ENCODE data around the gene MAD2L1BP.
"Not testable (repeated sequence)": the region's sequence is repeated elsewhere in the genome, so short reads cannot be mapped to it uniquely, and the experiment has no call there.

The MAD2L1BP gene

GRCh38 chr6:43644940-43645612, 9.4 kb downstream of the MAD2L1BP start, which contains the start of gene RSPH9:
TSS of gene RSPH9 (plus strand) at chr6:43645036. CDS start at chr6:43645099, 63 bp downstream.
- Histone ChIP-seq H3K27me3 (ENCODE audit: control insufficient read depth, insufficient read depth, low read length) (no peaks in the 10 kb centered on the region), H3K4me1 (ENCODE audit: control insufficient read depth, insufficient read depth, low read length) (peaks cover 4% of the 10 kb centered on the region; the same call in 1 of the 2 replicates), H3K9ac (ENCODE audit: low read depth, low read length) (peak within 1 kb of the TSS; percentile 27; the same call in 1 of the 2 replicates), H3K36me3 (ENCODE audit: control insufficient read depth, insufficient read depth, low read length) (peaks cover 22% of the 10 kb centered on the region), H3K9me3 (ENCODE audit: control insufficient read depth, insufficient read depth, low read length) (no peaks in the 10 kb centered on the region), H3K4me3 (ENCODE audit: low read depth, low read length) (peak within 1 kb of the TSS; percentile 77), H3K27ac (ENCODE audit: low read depth, low read length) (peak within 1 kb of the TSS; percentile 67)

GRCh38 chr6:43645613-43645964, 9.9 kb downstream of the MAD2L1BP start:
- H3K9ac ChIP-seq (ENCODE audit: low read depth, low read length), result no peak overlapping the region
- H3K27me3 ChIP-seq (ENCODE audit: control insufficient read depth, insufficient read depth, low read length), result no peaks in the 10 kb centered on the region
- no peak overlapping the region for H3K27ac ChIP-seq (ENCODE audit: low read depth, low read length)
- no peaks in the 10 kb centered on the region for H3K9me3 ChIP-seq (ENCODE audit: control insufficient read depth, insufficient read depth, low read length)
- H3K4me3 ChIP-seq (ENCODE audit: low read depth, low read length), result peak overlapping the region; percentile 67
- H3K36me3 ChIP-seq (ENCODE audit: control insufficient read depth, insufficient read depth, low read length), result peaks cover 17% of the 10 kb centered on the region
- peaks cover 4% of the 10 kb centered on the region; the same call in 1 of the 2 replicates for H3K4me1 ChIP-seq (ENCODE audit: control insufficient read depth, insufficient read depth, low read length)

GRCh38 chr6:43647613-43648012, 12.0 kb downstream of the MAD2L1BP start:
- Histone ChIP-seq H3K36me3 (ENCODE audit: control insufficient read depth, insufficient read depth, low read length) (no peaks in the 10 kb centered on the region), H3K4me1 (ENCODE audit: control insufficient read depth, insufficient read depth, low read length) (peaks cover 4% of the 10 kb centered on the region; the same call in 1 of the 2 replicates), H3K27ac (ENCODE audit: low read depth, low read length) (no peak overlapping the region), H3K4me3 (ENCODE audit: low read depth, low read length) (no peak overlapping the region), H3K9me3 (ENCODE audit: control insufficient read depth, insufficient read depth, low read length) (no peaks in the 10 kb centered on the region), H3K9ac (ENCODE audit: low read depth, low read length) (no peak overlapping the region), H3K27me3 (ENCODE audit: control insufficient read depth, insufficient read depth, low read length) (no peaks in the 10 kb centered on the region)

- Histone ChIP-seq H3K36me3 (ENCODE audit: control insufficient read depth, insufficient read depth, low read length) (no peaks in the 10 kb centered on the region), H3K27me3 (ENCODE audit: control insufficient read depth, insufficient read depth, low read length) (no peaks in the 10 kb centered on the region), H3K4me3 (ENCODE audit: low read depth, low read length) (no peak overlapping the region), H3K9me3 (ENCODE audit: control insufficient read depth, insufficient read depth, low read length) (no peaks in the 10 kb centered on the region), H3K9ac (ENCODE audit: low read depth, low read length) (no peak overlapping the region), H3K27ac (ENCODE audit: low read depth, low read length) (no peak overlapping the region), H3K4me1 (ENCODE audit: control insufficient read depth, insufficient read depth, low read length) (peaks cover 4% of the 10 kb centered on the region; the same call in 1 of the 2 replicates)
Observed at GRCh38 chr6:43648248-43648647, 12.6 kb downstream of the MAD2L1BP start.

GRCh38 chr6:43652822-43653221, 17.2 kb downstream of the MAD2L1BP start:
- H3K27me3 ChIP-seq (ENCODE audit: control insufficient read depth, insufficient read depth, low read length); H3K9me3 ChIP-seq (ENCODE audit: control insufficient read depth, insufficient read depth, low read length); H3K9ac ChIP-seq (ENCODE audit: low read depth, low read length); H3K27ac ChIP-seq (ENCODE audit: low read depth, low read length); H3K4me1 ChIP-seq (ENCODE audit: control insufficient read depth, insufficient read depth, low read length); H3K36me3 ChIP-seq (ENCODE audit: control insufficient read depth, insufficient read depth, low read length); H3K4me3 ChIP-seq (ENCODE audit: low read depth, low read length): not testable (repeated sequence)

- H3K9me3 ChIP-seq (ENCODE audit: control insufficient read depth, insufficient read depth, low read length), result 0 out of 2 replicates have a peak, but pooled peaks cover 2% of the 10 kb centered on the region
- H3K36me3 ChIP-seq (ENCODE audit: control insufficient read depth, insufficient read depth, low read length), result no peaks in the 10 kb centered on the region
- H3K4me3 ChIP-seq (ENCODE audit: low read depth, low read length), result no peak overlapping the region
- H3K27me3 ChIP-seq (ENCODE audit: control insufficient read depth, insufficient read depth, low read length), result no peaks in the 10 kb centered on the region
- H3K9ac ChIP-seq (ENCODE audit: low read depth, low read length), result no peak overlapping the region
- H3K4me1 ChIP-seq (ENCODE audit: control insufficient read depth, insufficient read depth, low read length), result 0 out of 2 replicates have a peak, but pooled peaks cover 8% of the 10 kb centered on the region
- H3K27ac ChIP-seq (ENCODE audit: low read depth, low read length), result no peak overlapping the region
Observed at GRCh38 chr6:43657221-43657802, 21.7 kb downstream of the MAD2L1BP start.

- no peak overlapping the region for H3K27ac ChIP-seq (ENCODE audit: low read depth, low read length)
- no peaks in the 10 kb centered on the region for H3K36me3 ChIP-seq (ENCODE audit: control insufficient read depth, insufficient read depth, low read length)
- H3K4me1 ChIP-seq (ENCODE audit: control insufficient read depth, insufficient read depth, low read length), result 0 out of 2 replicates have a peak, but pooled peaks cover 8% of the 10 kb centered on the region
- no peaks in the 10 kb centered on the region for H3K27me3 ChIP-seq (ENCODE audit: control insufficient read depth, insufficient read depth, low read length)
- no peak overlapping the region for H3K4me3 ChIP-seq (ENCODE audit: low read depth, low read length)
- H3K9me3 ChIP-seq (ENCODE audit: control insufficient read depth, insufficient read depth, low read length), result 0 out of 2 replicates have a peak, but pooled peaks cover 2% of the 10 kb centered on the region
- no peak overlapping the region for H3K9ac ChIP-seq (ENCODE audit: low read depth, low read length)
Observed at GRCh38 chr6:43658161-43658560, 22.5 kb downstream of the MAD2L1BP start.

DNA sequence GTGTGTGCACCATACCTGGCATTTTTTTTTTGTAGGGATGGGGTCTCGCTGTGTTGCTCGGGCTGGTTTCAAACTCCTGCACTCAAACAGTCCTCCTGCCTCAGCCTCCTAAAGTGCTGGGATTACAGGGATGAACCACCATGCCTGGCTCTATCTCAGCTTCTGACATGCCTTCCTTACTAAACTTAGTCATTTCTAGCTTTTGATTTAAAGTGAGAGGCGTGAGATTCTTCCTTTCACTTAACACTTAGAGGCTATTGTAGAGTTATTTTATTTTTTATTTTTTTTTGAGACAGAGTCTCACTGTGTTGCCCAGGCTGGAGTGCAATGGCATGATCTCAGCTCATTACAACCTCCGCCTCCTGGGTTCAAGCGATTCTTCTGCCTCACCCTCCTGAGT, 27.3 kb downstream of the MAD2L1BP start:
- H3K9ac ChIP-seq (ENCODE audit: low read depth, low read length); H3K27me3 ChIP-seq (ENCODE audit: control insufficient read depth, insufficient read depth, low read length); H3K4me3 ChIP-seq (ENCODE audit: low read depth, low read length); H3K27ac ChIP-seq (ENCODE audit: low read depth, low read length); H3K4me1 ChIP-seq (ENCODE audit: control insufficient read depth, insufficient read depth, low read length); H3K9me3 ChIP-seq (ENCODE audit: control insufficient read depth, insufficient read depth, low read length); H3K36me3 ChIP-seq (ENCODE audit: control insufficient read depth, insufficient read depth, low read length): not testable (repeated sequence)

DNA sequence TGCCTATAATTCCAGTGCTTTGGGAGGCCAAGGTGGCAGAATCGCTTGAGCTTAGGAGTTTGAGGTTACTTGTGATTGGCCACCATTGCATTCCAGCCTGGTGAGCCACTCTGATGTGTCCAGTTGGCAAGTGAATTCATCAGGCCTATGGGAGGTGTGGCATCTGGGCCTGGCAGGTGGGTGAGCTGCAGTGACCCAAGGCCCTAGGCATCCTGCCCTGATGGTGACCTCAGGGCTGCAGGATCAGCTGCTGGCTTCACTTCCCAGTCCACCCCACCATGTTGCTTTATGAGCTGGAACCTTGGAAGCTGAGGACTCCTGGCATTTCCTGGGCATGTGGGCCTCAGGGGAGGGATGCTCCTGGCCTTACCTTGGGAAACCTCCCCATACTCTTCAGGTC, 29.7 kb downstream of the MAD2L1BP start:
- H3K9ac ChIP-seq (ENCODE audit: low read depth, low read length), result no peak overlapping the region
- H3K9me3 ChIP-seq (ENCODE audit: control insufficient read depth, insufficient read depth, low read length), result 0 out of 2 replicates have a peak, but pooled peaks cover 2% of the 10 kb centered on the region
- peaks cover 27% of the 10 kb centered on the region for H3K4me1 ChIP-seq (ENCODE audit: control insufficient read depth, insufficient read depth, low read length)
- H3K27me3 ChIP-seq (ENCODE audit: control insufficient read depth, insufficient read depth, low read length), result no peaks in the 10 kb centered on the region
- H3K27ac ChIP-seq (ENCODE audit: low read depth, low read length), result no peak overlapping the region
- H3K36me3 ChIP-seq (ENCODE audit: control insufficient read depth, insufficient read depth, low read length), result no peaks in the 10 kb centered on the region
- H3K4me3 ChIP-seq (ENCODE audit: low read depth, low read length), result no peak overlapping the region

DNA sequence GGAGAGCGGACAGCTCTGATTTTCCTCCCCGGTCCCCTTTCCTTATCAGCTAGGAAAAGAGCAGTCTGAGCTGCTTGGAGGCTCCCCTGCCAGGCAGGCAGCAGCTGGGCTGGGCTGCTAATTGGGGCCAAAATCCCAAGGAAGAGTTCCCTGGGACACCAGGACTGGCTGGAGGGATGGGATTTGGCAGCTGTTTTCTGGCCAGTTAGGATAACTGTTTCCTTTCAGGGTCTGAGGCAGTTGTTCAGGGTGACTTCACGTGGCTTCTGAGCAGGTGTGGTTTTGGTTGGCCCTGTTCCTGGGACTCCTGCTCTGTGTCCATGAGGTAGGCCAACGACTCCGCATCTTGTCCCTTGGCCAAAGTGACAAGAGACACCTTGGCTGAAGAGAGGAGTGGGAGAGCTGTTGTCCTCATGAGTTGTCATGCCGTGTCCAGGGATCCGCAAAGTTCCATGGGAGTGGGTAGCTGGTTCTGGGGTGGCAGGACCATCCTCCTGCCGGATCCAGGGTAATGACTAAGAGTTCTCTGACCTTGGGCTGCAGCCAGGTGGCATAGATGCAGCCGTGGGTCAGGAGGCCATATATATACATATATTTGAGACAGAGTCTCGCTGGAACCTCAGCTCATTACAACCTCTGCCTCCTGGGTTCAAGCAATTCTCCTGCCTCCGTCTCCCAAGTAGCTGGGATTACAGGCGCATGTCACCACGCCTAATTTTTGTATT, 30.7 kb downstream of the MAD2L1BP start:
- Histone ChIP-seq H3K9ac (ENCODE audit: low read depth, low read length) (no peak overlapping the region), H3K9me3 (ENCODE audit: control insufficient read depth, insufficient read depth, low read length) (no peaks in the 10 kb centered on the region), H3K4me3 (ENCODE audit: low read depth, low read length) (no peak overlapping the region), H3K36me3 (ENCODE audit: control insufficient read depth, insufficient read depth, low read length) (peaks cover 8% of the 10 kb centered on the region), H3K27me3 (ENCODE audit: control insufficient read depth, insufficient read depth, low read length) (no peaks in the 10 kb centered on the region), H3K4me1 (ENCODE audit: control insufficient read depth, insufficient read depth, low read length) (peaks cover 27% of the 10 kb centered on the region), H3K27ac (ENCODE audit: low read depth, low read length) (no peak overlapping the region)
